Stimulated activated CD4-positive, alpha-beta T cell treated with anti-CD3 and anti-CD28 coated beads, Interleukin-15, amount 100 ng/mL, for 1 hour (primary cell): ENCODE measurements around the gene PTGER2.

Source experiments
- DNase-seq, 2 donors: peaks; one replicate each; pipeline ENCODE4 v3.0.0-alpha.2; 2020; ENCODE audit warnings: low read depth in 1 of 2, low spot score in 1 of 2

Gene PTGER2

GRCh38 chr14:52336241-52336640 is 22.1 kb downstream of the PTGER2 start:
- no peak for DNase-seq

- no peak for DNase-seq
Observed at GRCh38 chr14:52338051-52338681, 24.1 kb downstream of the PTGER2 start.

GRCh38 chr14:52339262-52339661 is 25.1 kb downstream of the PTGER2 start:
- no peak for DNase-seq

DNA sequence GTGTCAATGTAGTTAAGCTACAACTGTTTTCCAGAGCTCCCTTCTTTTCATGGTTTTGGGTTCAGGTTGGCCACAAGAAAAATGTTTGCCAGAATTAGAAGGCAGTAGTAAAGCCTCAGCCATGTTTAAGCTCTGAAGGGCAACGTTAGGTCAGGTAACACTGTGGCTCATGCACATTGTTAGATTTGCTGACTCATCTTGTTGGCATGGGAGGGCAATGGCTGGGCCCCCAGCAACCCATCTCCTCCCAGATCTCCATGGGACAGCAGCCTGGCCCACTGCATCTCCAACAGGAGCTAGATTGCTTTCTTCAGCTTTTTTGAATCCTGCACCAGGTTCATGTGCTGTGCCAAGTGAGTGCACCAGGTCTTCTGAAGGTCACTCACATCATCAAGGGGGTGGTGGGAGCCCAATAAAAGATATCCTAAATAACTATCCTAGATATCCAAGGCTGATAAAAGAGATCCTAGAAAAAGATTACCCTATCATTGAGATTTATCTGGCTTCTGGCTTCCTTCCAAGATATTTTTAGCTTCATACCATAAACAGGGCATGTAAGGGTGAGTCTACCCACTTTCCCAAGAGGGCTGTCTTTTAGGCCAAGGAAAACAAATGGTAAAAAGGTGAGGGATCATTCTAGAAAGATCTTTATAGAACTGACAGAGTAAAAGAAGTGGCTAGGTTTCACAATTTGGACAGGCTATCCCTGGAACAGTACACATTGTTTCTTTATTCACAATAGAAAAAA is 28.9 kb downstream of the PTGER2 start:
- no peak for DNase-seq

DNA sequence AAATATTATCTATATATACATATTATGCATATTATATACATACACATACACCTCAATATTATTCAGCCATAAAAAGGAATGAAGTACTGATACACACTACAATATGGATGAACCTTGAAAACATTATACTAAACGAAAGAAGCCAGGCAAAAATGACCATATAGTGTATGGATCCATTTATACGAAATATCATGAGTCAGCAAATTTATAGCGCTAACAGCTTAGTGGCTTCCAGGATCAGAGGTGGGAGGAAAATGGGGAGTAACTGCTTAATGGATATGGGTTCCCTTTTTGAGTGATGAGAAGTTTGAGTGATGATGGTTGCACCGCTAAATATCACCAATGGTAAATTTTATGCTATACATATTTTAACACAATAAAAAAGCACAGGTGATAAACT is 32.7 kb downstream of the PTGER2 start:
- DNase-seq, result no peak

DNA sequence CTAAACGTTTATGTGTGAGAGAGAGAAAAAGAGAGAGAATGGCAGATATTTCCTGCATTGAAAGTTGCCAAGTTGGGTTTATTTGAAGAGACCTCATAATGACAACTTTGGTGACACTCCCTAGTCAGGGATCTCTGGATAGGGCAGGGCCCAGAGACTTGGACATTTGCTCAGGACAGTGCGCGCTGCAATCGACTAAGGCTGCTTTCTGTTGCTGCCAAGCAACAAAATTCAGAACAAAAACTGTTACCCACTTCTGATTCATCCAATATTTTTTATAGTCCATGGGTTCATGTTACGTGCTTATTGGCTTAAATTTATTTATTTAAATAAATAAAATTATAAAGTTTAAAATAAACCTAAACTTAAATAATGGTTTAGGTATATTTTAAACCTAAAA is 34.2 kb downstream of the PTGER2 start:
- DNase-seq, result no peak

- no peak for DNase-seq
Observed at GRCh38 chr14:52348776-52349175, 34.7 kb downstream of the PTGER2 start.

GRCh38 chr14:52349731-52350130 is 35.6 kb downstream of the PTGER2 start:
- no peak for DNase-seq

GRCh38 chr14:52350445-52350844 is 36.3 kb downstream of the PTGER2 start:
- DNase-seq, result no peak

DNA sequence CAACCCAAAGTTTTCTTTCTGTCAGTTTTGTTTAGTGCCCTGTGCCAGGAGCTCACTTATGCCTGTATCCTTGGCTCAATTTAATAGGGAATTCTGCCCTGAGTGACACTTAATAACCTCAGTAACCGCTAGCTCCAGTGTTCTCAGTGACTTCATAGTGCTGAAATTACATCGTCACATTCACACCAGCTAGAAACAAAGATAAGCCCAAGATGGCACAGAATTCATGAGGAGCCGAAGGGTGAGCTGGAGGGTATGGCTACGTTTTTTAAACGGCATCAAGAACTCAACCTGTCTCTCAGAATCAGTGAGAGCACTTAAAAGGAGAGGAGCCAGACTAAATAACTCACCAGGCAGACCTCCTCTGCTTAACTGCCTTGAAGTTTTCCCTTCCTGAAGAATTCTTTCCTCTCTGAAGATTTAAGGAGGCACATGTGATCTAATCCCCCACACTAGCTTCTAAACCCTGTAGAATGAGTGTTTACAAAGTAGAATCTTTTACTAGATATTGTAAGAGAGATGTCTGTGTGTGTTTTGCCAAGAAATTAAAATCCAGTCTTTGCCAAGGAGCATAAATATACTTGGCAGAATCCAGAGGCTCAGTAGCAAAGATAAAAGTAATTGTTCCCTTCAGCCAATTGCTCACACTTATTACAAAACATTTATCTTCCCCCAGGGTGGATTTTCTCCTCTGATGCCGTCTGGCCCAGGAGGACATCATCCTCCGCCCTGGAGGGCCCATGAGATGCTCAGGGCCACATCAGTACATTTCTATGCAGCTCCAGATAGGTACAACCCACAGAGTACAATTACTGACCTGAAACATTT is 37.3 kb downstream of the PTGER2 start:
- DNase-seq, result no peak

DNA sequence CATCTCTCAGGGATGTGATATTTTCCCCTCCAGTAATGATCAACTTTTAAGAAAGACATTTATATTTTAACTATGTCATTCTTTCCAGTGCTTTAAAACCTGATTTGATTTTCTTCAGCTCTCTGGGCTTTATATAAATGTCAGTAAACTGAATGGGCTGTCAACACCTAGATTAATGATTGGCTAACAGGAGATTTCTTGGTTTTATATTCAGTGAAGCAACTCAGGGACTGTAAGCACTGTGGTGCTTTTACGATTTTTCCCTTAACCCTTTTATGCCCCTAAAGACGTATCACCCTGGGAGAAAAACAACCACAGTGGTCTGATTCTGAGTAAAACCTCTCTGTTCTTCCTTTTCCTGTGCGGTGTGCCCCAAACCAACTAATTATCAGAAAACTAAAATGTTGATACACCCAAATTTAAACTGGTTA is 38.0 kb downstream of the PTGER2 start:
- DNase-seq, result no peak

DNA sequence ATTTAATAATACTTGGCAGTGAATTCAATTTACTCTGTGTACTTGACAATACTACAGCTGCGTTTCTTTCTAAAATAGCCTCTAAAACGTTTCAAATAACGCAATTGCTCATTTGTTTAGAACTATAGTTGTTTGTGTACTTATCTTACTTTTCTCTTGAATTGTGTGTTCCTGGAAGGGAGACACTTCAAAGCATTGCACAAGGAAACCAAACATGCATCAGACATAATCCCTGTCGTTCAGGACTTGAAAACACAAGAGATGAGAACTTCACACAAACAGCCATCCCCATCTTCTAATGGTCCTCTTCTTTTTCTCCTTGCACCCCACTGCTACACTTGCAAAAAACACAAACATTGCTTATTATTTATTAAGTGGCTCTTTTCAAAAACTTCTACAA is 38.5 kb downstream of the PTGER2 start:
- DNase-seq, result no peak

DNA sequence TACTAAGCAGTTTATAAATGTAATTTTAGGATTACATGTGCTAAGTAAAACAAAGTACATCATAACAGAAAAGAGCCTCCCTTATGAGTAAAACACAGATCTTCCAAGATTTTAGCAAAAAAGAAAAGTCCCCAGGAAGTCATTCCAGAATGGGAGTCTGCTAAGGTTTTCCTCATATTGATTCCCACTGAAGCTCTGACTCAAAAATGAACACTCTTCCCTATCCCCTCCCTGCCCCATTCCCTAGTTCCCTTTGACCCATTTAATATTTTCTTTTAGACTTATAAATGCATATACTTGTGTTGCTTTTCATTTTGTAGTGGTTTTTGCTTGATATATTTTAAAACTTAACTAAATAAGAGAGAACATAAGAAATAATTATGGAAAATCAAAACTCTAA is 40.1 kb downstream of the PTGER2 start:
- DNase-seq, result no peak

DNA sequence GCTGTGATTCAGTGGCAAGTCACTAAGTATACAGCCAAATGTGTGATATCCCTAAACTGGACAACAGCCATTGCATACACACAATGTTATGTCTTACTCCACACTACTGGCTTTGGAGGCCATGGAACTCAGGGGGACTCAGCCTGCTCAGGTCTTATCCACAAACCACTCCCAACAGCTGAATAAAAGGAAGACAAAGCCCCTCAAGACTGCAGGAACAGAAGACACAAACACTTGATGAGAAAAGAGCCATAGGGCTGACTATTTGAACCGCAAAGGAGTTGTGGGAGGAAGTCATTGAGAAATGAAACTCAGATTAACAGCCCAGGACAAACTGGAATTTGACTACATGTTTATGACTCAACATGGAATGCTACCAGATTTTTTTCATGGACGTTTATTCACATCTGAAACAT is 40.9 kb downstream of the PTGER2 start:
- no peak for DNase-seq

GRCh38 chr14:52355526-52355925 is 41.4 kb downstream of the PTGER2 start:
- DNase-seq, result no peak

- DNase-seq, result no peak
Observed at GRCh38 chr14:52356025-52356424, 41.9 kb downstream of the PTGER2 start.

DNA sequence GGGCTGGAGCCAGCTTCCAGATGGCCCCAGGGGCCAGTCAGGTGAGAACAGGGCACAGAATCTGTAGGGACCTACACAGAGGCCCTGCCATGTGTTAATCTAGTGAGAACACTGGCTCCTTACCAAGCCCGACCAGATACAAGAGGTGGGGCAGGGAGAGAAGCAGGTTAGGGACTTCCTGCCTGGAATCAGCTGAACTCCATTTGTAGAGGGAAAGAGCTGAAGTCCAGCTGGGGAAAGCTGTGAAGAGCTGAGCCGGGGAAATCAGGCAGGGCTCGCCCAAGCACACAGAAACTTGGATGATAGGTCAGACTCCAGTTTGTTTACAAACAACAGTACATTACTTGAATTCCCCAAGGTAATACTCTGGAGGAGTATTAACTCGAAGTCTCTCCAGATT is 46.7 kb downstream of the PTGER2 start:
- no peak for DNase-seq

- no peak for DNase-seq
Observed at GRCh38 chr14:52363041-52363704, 49.1 kb downstream of the PTGER2 start.

DNA sequence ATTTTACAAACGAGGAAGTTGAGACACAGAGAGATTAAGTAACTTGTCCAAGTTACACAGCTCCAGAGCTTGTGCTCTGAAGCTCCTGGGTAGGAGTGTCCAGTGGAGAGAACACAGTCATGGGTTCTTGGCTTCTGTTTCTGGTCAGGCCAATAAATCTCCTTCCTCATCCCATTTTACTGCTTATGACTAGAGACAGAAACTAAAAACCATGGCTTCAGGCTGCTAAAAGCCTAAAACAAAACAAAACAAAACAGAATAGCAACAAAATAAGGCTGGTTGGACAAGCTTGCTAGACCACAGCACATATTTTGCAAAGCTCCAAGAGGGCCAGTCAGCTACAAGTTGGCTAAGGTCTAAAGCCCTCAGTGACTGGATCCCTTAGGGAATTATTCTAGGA is 49.8 kb downstream of the PTGER2 start:
- no peak for DNase-seq

- DNase-seq, result no peak
Observed at GRCh38 chr14:52365071-52365470, 51.0 kb downstream of the PTGER2 start.

GRCh38 chr14:52366796-52367315 is 52.7 kb downstream of the PTGER2 start:
- DNase-seq, result no peak
